Endothelial cell of umbilical vein (primary cell): Measurements from ENCODE around the gene C3orf33. TPM values are rescaled to one million over a fixed set of nuclear protein-coding genes. Genes with fewer than 3 reads are reported as not detected.

Source experiments
- BruUV-seq: library from RNA; stranded (reverse); fragments of 400-500 nt; replicated peaks from 2 replicates; lab custom pipeline; 2021; lab: Mats Ljungman, UMichigan
- CTCF ChIA-PET: fragments of 300-600, 350-600 bp; sonication (Branson Sonifier 250); formaldehyde crosslinking; loops from one replicate; lab custom pipeline; 2021; ENCODE audit warnings: antibody characterized with exemption, inconsistent platforms; lab: Charles Lee
- POLR2A ChIA-PET: fragments of 300-600, 350-600 bp; sonication (Branson Sonifier 250); formaldehyde crosslinking; loops from one replicate; lab custom pipeline; 2021; ENCODE audit warnings: antibody characterized with exemption, inconsistent platforms; lab: Charles Lee
- DNase-seq: peaks from one replicate; pipeline ENCODE4 v3.0.0-alpha.2; 2011; ENCODE audit warnings: low read depth, low spot score
- FAIRE-seq: peaks from 2 replicates; lab custom pipeline; 2011; peaks lifted over from hg19 to GRCh38; lab: Jason Lieb, UNC
- H2AFZ ChIP-seq: 2 replicates; pipeline ENCODE4 v1.6.0; 2012; ENCODE audit warnings: low read depth, low read length, control low read depth, inconsistent platforms
- H3K27ac ChIP-seq: 2 replicates; pipeline ENCODE4 v1.5.1; 2011; ENCODE audit warnings: low read depth, mild to moderate bottlenecking, control low read depth, low read length, moderate library complexity; ENCODE audit not compliant: insufficient read depth
- H3K27me3 ChIP-seq, 2 experiments: 2 replicates each; pipeline versions ENCODE4 v1.6.0 to v1.6.1; 2011; ENCODE audit warnings: low read length in 2 of 2, mixed read lengths in 1 of 2; ENCODE audit not compliant: control insufficient read depth in 2 of 2, insufficient read depth in 2 of 2
- H3K36me3 ChIP-seq, 2 experiments: 2 replicates in 1 of 2; 3 replicates in 1 of 2; pipeline ENCODE4 v1.5.1; 2011; ENCODE audit warnings: low read length in 2 of 2, mild to moderate bottlenecking in 1 of 2, moderate library complexity in 1 of 2; ENCODE audit not compliant: control insufficient read depth in 2 of 2, insufficient read depth in 2 of 2; ENCODE audit errors: extremely low read depth in 1 of 2
- H3K4me1 ChIP-seq: 3 replicates; pipeline ENCODE4 v1.5.1; 2011; ENCODE audit warnings: mild to moderate bottlenecking, low read length; ENCODE audit not compliant: control insufficient read depth, insufficient read depth; ENCODE audit errors: extremely low read depth
- H3K4me2 ChIP-seq: 2 replicates; pipeline ENCODE4 v1.6.1; 2011; ENCODE audit warnings: low read length, control low read depth, mixed read lengths; ENCODE audit not compliant: insufficient read depth
- H3K4me3 ChIP-seq, 3 experiments: fragments of 200-600 bp in 1 of 3; sonication (generic), shearing (Covaris generic) in 1 of 3; replicated peaks in 1 of 3; 2 replicates each; pipeline ENCODE4 v1.5.1; 2011 to 2016; ENCODE audit warnings: control low read depth in 3 of 3, low read length in 3 of 3, mild to moderate bottlenecking in 2 of 3, inconsistent platforms in 1 of 3, low read depth in 1 of 3, moderate library complexity in 1 of 3; ENCODE audit not compliant: insufficient read depth in 1 of 3
- H3K79me2 ChIP-seq: 2 replicates; pipeline ENCODE4 v1.6.0; 2012; ENCODE audit warnings: low read length, inconsistent platforms; ENCODE audit not compliant: control insufficient read depth, insufficient read depth
- H3K9ac ChIP-seq: replicated peaks from 2 replicates; pipeline ENCODE3; 2011; ENCODE audit warnings: low read length, control low read depth; ENCODE audit not compliant: insufficient read depth; ENCODE audit errors: extremely low read depth
- H3K9me1 ChIP-seq: replicated peaks from 3 replicates; pipeline ENCODE4 v1.6.0; 2011; ENCODE audit warnings: mild to moderate bottlenecking, low read length; ENCODE audit not compliant: control insufficient read depth, insufficient read depth; ENCODE audit errors: extremely low read depth
- H3K9me3 ChIP-seq: replicated peaks from 2 replicates; pipeline ENCODE4 v1.5.1; 2012; ENCODE audit warnings: low read length, inconsistent platforms; ENCODE audit not compliant: control insufficient read depth, insufficient read depth
- H4K20me1 ChIP-seq: replicated peaks from 2 replicates; pipeline ENCODE3; 2011; ENCODE audit warnings: mild to moderate bottlenecking, low read length; ENCODE audit not compliant: control insufficient read depth, insufficient read depth; ENCODE audit errors: extremely low read depth
- EZH2 ChIP-seq: IDR thresholded peaks from 2 replicates; pipeline ENCODE4 v1.6.1; 2012; ENCODE audit warnings: borderline replicate concordance, low read depth, mild to moderate bottlenecking, moderate library complexity, low read length, inconsistent platforms; ENCODE audit not compliant: severe bottlenecking
- FOS ChIP-seq: IDR thresholded peaks from 2 replicates; pipeline ENCODE4 v1.6.1; 2011; ENCODE audit warnings: mild to moderate bottlenecking, low read length, moderate library complexity, borderline replicate concordance; ENCODE audit not compliant: insufficient read depth
- GATA2 ChIP-seq: IDR thresholded peaks from 2 replicates; pipeline ENCODE4 v1.7.0; 2011; ENCODE audit warnings: low read depth, mild to moderate bottlenecking, moderate library complexity, mixed read lengths, low read length; ENCODE audit not compliant: insufficient read length, insufficient read depth
- JUN ChIP-seq: IDR thresholded peaks from 2 replicates; pipeline ENCODE4 v1.6.1; 2011; ENCODE audit warnings: borderline replicate concordance, low read depth; ENCODE audit not compliant: insufficient read length, insufficient read depth
- MYC ChIP-seq: IDR thresholded peaks from one replicate; pipeline ENCODE4 v1.6.1; 2011; ENCODE audit warnings: mild to moderate bottlenecking, low read depth, low read length
- POLR2A ChIP-seq: IDR thresholded peaks from 2 replicates; pipeline ENCODE4 v1.6.1; 2012; ENCODE audit warnings: low read depth, mild to moderate bottlenecking, control low read depth, low read length
- POLR2AphosphoS5 ChIP-seq: IDR thresholded peaks from 2 replicates; pipeline ENCODE4 v1.6.1; 2012; ENCODE audit warnings: low read depth, mild to moderate bottlenecking, control low read depth, low read length, moderate library complexity; ENCODE audit not compliant: insufficient read depth
- dilution Hi-C: fragments of 300-500 bp; cut with MboI; formaldehyde crosslinking; loops from one replicate; pipeline ENCODE4 v1.15.0; 2019; ENCODE audit warnings: low sequenced_read_pairs; ENCODE audit not compliant: extremely low pct_ligation_motif_present
- intact Hi-C: fragments of 100-400 bp; cut with micrococcal nuclease; formaldehyde crosslinking; loops from one replicate; pipeline ENCODE4 v1.10.0; 2022
- polyA plus RNA-seq, 4 experiments: library from polyadenylated mRNA; depleted of rRNA in 3 of 4; stranded (reverse) in 3 of 4; unstranded in 1 of 4; fragments of >200 nt; gene quantifications; 2 replicates each; pipeline versions ENCODE4 v1.2.1 to v1.2.3, GENCODE V29; 2011 to 2012; ENCODE audit warnings: missing spikeins in 1 of 4
- total RNA-seq: library from RNA; stranded (reverse); gene quantifications from 2 replicates; pipeline ENCODE4 v1.2.3, GENCODE V29; 2021
- TF ChIP-seq, protein P1 (sequence below), 2 donors: IDR thresholded peaks; 1 replicate in 1 of 2; 2 replicates in 1 of 2; pipeline ENCODE4 v1.5.1; 2011; ENCODE audit warnings: low read length in 2 of 2, mild to moderate bottlenecking in 2 of 2, moderate library complexity in 2 of 2, control low read depth in 1 of 2, inconsistent platforms in 1 of 2, low read depth in 1 of 2; ENCODE audit not compliant: insufficient read depth in 1 of 2; ENCODE audit errors: extremely low read depth in 1 of 2
- TF ChIP-seq, protein P2 (sequence below): IDR thresholded peaks from 2 replicates; pipeline ENCODE4 v1.6.1; 2011; ENCODE audit not compliant: insufficient read depth, insufficient read length

Gene C3orf33
- total and polyA plus RNA-seq, 2 donors (not counting 3 experiments of a cell fraction or from before 2014, with no cell fraction given) = 1.7 to 2.3 TPM

DNA sequence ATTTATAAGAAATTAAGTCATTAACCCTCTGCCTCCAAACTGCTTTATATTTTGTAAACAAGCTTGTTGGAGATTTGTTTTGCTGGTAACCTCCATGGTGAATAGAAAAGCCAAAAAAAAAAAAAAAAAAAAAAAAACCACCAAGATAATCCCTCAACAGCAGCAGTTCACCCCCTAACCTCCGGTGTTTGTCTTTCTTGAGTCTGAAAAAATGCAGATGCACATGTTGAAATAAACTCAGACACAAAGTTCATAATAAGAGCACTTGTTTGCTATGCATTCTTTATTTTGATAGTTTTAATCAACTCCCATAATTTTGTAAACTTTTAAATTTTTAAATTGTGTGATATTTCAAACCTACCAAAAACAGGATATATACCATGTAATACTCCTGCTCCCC, 59.4 kb downstream of the C3orf33 start:
- BruUV-seq = no TSS peak
- CTCF ChIA-PET = interaction anchor here (0.8 to 1.3 kb wide), 3 partner anchors 45 to 59 kb away, joined by 3 to 6 read pairs (median 3); partner anchors contain the start of gene C3orf33

More for the DNA sequence above, 59.4 kb downstream of the C3orf33 start:
- no peak overlapping the region for H3K4me2 ChIP-seq
- POLR2A ChIA-PET = no interaction called here
- TF ChIP-seq EZH2 (no peak), GATA2 (no peak), JUN (no peak), MYC (no peak), FOS (no peak), POLR2AphosphoS5 (no peak), POLR2A (no peak)
- TF ChIP-seq, protein P1, sequence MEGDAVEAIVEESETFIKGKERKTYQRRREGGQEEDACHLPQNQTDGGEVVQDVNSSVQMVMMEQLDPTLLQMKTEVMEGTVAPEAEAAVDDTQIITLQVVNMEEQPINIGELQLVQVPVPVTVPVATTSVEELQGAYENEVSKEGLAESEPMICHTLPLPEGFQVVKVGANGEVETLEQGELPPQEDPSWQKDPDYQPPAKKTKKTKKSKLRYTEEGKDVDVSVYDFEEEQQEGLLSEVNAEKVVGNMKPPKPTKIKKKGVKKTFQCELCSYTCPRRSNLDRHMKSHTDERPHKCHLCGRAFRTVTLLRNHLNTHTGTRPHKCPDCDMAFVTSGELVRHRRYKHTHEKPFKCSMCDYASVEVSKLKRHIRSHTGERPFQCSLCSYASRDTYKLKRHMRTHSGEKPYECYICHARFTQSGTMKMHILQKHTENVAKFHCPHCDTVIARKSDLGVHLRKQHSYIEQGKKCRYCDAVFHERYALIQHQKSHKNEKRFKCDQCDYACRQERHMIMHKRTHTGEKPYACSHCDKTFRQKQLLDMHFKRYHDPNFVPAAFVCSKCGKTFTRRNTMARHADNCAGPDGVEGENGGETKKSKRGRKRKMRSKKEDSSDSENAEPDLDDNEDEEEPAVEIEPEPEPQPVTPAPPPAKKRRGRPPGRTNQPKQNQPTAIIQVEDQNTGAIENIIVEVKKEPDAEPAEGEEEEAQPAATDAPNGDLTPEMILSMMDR (IDR thresholded peaks at IDR 0.05; ENCODE audit: extremely low read depth in 1 of 2, insufficient read depth in 1 of 2, low read depth in 1 of 2, low read length in 2 of 2) = no peak
- TF ChIP-seq, protein P2, sequence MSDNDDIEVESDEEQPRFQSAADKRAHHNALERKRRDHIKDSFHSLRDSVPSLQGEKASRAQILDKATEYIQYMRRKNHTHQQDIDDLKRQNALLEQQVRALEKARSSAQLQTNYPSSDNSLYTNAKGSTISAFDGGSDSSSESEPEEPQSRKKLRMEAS = no peak
- peaks cover 22 to 38% of the 10 kb centered on the region in 2 experiments for H3K27me3 ChIP-seq
- FAIRE-seq = no peak
- no peaks in the 10 kb centered on the region for H4K20me1 ChIP-seq
- H3K9me1 ChIP-seq = no peaks in the 10 kb centered on the region
- no peak overlapping the region for H3K4me3 ChIP-seq
- no peaks in the 10 kb centered on the region for H3K9me3 ChIP-seq
- no peak overlapping the region for H3K27ac ChIP-seq
- DNase-seq = no peak
- no peaks in the 10 kb centered on the region for H3K36me3 ChIP-seq
- intact Hi-C loops (loop anchor here (5.0 kb wide), 1 partner anchor 106 kb away; the partner anchor contains the start of gene SLC33A1), dilution Hi-C loops (no loop called here)
- H2AFZ ChIP-seq = no peak overlapping the region
- no peak overlapping the region for H3K9ac ChIP-seq
- H3K4me1 ChIP-seq = peaks cover 7% of the 10 kb centered on the region
- H3K79me2 ChIP-seq = no peaks in the 10 kb centered on the region
